SKM-1 (cell line): ENCODE results near the gene PLAGL1.
"Not testable (repeated sequence)": the region's sequence is repeated elsewhere in the genome, so short reads cannot be mapped to it uniquely, and the experiment has no call there.

Experiments used
- DNase-seq: peaks from one replicate; lab custom pipeline; 2025; ENCODE audit not compliant: unreplicated experiment; lab: John Stamatoyannopoulos, UW

The PLAGL1 gene, protein sequence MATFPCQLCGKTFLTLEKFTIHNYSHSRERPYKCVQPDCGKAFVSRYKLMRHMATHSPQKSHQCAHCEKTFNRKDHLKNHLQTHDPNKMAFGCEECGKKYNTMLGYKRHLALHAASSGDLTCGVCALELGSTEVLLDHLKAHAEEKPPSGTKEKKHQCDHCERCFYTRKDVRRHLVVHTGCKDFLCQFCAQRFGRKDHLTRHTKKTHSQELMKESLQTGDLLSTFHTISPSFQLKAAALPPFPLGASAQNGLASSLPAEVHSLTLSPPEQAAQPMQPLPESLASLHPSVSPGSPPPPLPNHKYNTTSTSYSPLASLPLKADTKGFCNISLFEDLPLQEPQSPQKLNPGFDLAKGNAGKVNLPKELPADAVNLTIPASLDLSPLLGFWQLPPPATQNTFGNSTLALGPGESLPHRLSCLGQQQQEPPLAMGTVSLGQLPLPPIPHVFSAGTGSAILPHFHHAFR

GRCh38 chr6:144008120-144008811 is at the start of gene PLAGL1:
PLAGL1 (minus strand) TSS chr6:144008259; CDS start chr6:143948136, 60,123 bp downstream.
- DNase-seq: no peak

- no peak for DNase-seq
Observed at GRCh38 chr6:144055121-144055931, 47.3 kb upstream of the PLAGL1 start.

DNA sequence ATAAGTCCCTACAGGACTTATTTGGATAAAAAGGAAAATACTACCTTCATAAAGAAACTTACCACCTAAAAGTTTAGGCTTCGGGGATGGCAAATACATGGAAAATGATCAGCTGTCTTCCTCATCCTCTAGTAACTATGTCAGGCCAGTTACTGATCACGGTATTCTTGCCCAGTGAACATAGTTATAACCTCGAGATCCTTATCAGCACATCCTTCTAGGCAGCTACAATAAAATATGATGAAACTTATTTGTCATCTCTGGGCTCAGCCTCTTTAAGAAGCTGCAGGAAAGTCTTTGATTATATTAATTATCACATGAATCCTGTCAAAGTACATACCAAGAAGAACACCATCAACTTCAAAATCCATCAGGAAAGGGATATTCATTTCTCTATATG is 45.5 kb upstream of the PLAGL1 start:
- no peak for DNase-seq

- DNase-seq: no peak
Observed at GRCh38 chr6:144052488-144052887, 44.4 kb upstream of the PLAGL1 start.

- DNase-seq: no peak
Observed at GRCh38 chr6:144049386-144049785, 41.3 kb upstream of the PLAGL1 start.

- DNase-seq: no peak
Observed at GRCh38 chr6:144047688-144048087, 39.6 kb upstream of the PLAGL1 start.

GRCh38 chr6:144046672-144047071 is 38.6 kb upstream of the PLAGL1 start:
- DNase-seq: not testable (repeated sequence)

GRCh38 chr6:144044989-144045388 is 36.9 kb upstream of the PLAGL1 start:
- DNase-seq: not testable (repeated sequence)

DNA sequence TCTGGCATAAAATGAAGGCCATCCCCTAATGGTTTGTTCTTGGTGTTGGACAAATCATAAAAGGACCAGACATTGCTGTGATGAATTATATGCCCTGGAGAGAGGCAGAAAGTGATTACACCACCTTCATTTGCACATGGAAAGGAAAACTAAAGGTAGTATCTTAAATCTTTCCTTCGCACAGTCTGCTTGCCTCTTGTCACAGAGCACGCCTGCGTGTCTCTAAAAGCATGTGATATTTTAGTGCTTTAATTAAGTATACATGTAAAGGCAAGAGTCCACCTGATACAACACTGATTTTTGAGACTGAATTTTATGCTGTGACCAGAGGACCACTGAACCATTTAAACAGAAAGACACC is 28.8 kb upstream of the PLAGL1 start:
- DNase-seq: no peak

GRCh38 chr6:144036064-144036834 is 28.2 kb upstream of the PLAGL1 start:
- peak; percentile 53 for DNase-seq

- DNase-seq: no peak
Observed at GRCh38 chr6:144035416-144035815, 27.4 kb upstream of the PLAGL1 start.

DNA sequence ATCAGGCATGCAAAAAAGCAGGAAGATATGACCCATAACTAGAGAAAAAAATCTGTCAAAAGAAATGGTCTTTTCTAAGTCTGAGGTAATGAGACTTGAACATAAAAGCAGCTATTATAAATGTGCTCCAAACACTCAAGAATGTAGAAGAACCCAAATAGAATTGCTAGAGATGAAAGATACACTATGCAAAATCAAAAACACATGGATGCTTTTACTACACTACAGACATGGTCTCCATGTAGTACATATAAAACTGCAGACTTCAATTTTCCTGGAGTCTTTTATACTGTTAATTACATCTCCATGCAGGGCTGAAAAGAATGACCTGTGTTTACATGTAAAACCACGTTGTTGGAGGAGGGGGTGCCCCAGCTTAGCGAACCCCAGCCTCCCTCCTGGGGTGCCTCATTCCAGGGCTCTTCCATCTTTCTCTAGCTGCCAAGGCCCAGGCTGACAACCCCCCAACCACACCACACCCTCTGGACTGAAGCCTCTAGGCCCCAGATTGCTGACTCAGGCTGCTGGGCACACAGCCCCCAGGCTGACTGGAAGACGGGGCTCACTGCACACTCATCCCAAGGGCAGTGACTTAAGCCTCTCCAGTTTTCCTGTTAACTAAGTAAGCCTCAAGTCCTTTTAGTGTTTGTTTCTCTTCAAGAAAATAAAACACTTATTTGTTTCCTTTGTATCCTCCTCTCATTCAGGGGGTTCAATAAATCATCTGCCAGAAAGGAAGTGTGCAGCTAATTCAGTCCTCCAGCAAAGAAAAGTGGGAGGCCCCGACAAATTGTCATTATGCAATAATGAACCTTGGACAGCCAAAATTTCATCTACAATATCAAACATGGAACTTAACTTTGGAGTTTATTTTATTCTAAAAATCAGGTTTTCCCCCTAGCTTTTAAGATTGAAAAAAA is 26.0 kb upstream of the PLAGL1 start:
- DNase-seq: no peak

- DNase-seq: no peak
Observed at GRCh38 chr6:144029452-144029851, 21.4 kb upstream of the PLAGL1 start.

- DNase-seq: no peak
Observed at GRCh38 chr6:144027932-144028587, 20.0 kb upstream of the PLAGL1 start.

DNA sequence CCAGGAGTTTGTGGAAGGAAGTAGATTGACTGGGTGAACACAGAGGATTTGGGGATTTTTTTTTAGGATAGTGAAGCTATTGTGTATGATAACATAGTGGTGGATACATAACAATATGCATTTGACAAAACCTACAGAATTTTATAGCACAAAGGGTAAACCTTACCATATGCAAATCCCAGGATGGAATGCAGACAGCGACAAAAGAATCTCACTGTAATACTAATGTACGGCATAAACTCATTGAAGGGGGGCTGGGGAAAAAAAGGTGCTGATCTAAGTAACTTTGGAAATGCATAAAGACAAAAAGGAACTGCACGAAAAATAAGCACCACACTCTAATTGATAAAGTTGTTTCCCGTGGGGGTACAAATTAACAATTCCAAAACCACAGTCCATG is 15.2 kb upstream of the PLAGL1 start:
- DNase-seq: no peak

DNA sequence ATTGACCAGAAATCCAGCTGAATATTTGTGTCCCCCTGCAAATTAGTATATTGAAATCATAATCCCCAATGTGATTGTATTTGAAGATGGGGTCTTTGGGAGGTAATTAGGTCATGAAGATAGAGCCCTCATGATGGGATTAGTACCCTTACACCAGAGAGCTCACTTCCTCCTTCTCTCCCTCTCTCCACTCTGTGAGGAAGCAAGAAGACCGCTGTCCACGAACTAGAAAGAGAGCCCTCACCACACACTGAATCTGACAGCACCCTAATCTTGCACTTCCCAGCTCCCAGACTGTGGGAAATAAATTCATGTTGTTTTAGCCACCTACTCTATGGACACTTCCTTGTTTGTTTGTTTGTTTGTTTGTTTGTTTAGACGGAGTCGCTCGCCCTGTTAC is 11.9 kb upstream of the PLAGL1 start:
- DNase-seq: no peak

- DNase-seq: no peak
Observed at GRCh38 chr6:144017166-144018094, 9.4 kb upstream of the PLAGL1 start.

DNA sequence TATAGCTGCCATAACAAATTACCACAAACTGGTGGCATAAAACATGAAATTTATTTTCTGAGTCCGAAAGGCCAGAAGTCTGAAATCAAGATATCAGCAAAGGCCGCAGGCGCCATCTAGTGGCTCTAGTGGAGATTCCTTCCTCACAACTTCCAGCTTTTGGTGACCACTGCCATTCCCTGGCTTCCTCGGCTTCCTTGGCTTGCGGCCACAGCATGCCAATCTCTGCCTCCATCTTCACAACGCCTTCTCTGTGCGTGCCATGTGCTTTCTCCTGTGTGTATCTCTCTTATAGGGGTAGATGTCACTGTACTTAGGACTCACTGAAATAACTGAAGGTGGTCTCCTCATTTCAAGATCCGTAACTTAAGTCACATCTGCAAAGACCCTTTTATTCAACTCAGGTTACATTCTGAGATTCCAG is 5.4 kb upstream of the PLAGL1 start:
- DNase-seq: peak; percentile 64
